Stimulated activated CD4-positive, alpha-beta T cell treated with anti-CD3 and anti-CD28 coated beads, TNF-alpha, amount 100 ng/mL, for 4 hours (primary cell): ENCODE measurements around the gene CHM.
"Not testable (repeated sequence)": the region's sequence is repeated elsewhere in the genome, so short reads cannot be mapped to it uniquely, and the experiment has no call there.

Experiments used
- DNase-seq, 3 experiments: peaks; one replicate each; pipeline ENCODE4 v3.0.0-alpha.2; 2020; ENCODE audit warnings: low read depth in 3 of 3

Gene CHM

DNA sequence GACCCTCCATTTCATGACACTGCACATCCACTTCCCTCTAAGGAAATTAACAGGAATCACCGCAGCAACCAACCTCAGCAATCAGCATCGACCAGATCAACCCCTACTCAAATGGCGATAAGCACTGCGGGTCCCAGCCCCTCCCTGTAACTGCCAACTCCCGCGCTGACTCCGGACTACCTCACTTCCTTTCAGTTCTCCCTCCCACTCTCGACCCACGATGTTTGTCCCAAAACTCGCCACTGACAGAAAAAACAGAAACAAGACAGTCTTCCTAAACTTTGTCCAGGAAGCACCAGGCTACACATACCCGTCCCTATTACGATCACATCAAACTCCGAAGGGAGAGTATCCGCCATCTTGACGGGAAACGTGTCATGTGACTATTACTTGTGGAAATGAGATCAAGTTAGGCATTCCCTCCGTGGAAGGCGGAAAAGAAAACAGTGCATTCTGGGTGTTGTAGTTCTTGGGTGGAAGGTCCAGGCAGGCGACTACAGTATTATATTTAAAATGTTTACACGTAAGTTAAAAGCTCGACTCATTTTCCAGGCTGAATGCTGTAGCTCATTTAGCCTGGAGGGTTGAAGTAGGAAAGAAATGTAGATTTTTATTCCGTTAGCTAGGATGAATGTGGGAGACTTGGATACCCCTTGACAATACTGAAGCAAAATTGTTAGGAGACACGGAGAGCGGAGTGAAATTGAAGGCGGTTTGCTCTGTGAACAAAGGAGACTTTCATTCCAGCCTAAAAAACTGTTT, at the start of gene CHM:
CHM (minus strand) TSS at position 385 of the 762 bp plus-strand sequence; CDS start at position 359, 26 bp downstream.
- peak; percentile 17 to 24 (median 24) for DNase-seq

GRCh38 chrX:86078650-86079049, 31.3 kb upstream of the CHM start:
- no peak for DNase-seq

GRCh38 chrX:86066998-86067397, 19.6 kb upstream of the CHM start:
- no peak for DNase-seq

DNA sequence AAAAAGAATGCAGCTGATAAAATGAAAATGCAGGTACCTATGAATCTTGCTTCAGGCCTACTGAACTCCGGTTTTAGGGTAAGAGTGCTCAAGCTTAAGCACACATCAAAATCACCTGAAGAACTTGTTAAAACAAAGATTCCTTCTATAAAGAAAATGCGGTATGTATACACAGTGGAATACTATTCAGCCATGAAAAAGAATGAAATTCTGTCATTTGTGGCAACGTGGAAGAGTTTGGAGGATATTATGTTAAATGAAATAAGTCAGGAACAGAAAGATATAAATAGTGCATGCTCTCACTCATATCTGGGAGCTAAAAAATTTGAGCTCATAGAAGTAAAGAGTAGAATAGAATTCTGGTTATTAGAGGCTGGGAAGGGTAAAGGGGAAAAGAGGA, 14.0 kb upstream of the CHM start:
- DNase-seq = no peak

DNA sequence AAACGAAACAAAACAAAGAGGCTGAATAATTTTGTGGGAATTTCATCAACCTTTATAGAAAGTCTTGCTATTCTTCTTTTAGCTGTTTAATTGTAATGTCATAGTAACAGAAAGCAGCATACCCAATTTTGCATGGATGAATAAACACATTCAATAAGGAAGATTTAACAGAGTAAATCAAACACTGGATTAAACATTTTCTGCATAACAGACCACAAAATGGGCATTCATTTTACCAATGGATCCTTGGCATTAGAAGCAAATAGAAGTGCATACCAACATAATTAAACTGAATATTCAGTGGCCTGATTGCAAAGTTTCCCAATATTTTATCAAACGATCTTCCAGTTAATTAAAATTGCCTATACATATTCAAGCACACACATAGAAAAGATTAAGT, 4.4 kb upstream of the CHM start:
- no peak for DNase-seq

DNA sequence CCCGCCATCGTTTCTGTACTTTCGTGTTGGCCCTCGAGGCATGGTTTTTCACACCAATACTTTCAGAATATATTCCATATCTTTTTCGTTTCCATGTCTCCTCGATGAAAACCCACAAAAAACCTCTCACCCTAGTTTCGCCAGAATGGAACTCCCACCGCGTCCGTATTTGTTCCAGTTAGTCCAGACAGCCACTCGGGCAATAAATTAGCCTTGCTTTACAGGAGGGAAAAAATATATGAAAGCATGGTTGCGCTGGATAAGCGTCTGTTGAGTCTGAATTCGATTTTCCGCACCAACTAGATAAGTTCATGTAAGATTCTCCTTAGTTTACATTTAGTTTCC, 550 bp upstream of the CHM start:
- no peak for DNase-seq

DNA sequence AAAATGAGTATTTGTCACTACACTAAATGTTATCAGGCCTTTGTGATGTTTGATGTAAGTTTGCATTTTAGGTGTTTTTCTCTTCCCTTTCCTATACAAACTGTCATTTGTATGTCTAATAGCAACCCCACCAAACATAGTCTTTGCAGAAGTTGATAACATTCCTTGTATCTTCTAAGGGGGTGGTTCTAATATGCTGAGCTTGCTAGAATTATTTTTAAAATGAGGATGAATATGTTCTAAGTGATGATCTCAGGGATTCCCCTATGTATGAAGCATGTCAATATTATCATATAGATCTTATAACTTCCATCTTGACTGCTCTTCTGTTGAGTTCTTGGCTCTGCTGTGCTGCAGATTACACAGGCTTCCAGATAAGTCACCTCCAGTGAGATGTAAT, 3.1 kb downstream of the CHM start:
- DNase-seq = no peak

GRCh38 chrX:86039625-86040568, 7.5 kb downstream of the CHM start:
- DNase-seq = no peak

DNA sequence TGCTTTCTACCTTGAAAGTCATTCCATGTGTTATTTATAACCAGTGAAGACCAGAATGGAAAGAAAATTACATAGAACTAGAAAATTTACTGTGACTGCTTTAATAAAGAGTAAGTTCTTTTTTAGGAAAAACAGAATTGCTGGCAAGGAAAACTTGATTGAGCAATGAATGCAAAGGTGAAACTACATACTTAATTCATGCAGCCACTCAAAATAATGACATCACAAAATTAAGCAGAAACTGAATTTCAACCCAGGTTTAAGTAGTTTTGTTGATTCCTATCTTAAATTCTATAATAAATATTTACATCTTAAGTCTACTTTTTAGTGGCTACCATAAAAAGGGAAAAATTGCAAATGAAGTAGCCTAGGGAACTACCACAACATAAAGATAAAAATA, 14.0 kb downstream of the CHM start:
- DNase-seq = no peak

DNA sequence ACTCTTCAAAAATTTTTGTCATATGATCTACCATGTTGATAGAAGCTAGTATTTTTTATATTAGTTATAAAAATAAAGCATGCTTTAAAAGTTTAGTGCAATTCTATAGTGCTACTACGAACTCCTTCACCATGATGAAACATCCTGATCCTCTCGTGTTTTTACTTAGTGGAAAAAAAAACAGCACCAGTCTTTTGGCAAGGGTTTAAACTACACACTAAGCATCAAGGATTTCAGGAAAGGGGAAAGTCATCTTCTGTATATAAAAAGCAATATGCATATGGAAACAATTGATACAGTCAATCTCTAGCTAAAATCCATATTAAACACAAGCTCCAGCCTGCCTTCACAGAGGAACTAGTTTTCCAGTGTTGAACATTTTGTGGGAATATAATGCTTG, 18.7 kb downstream of the CHM start:
- no peak for DNase-seq

- no peak for DNase-seq
Observed at GRCh38 chrX:86023811-86024210, 23.5 kb downstream of the CHM start.

- no peak for DNase-seq
Observed at GRCh38 chrX:86021652-86022289, 25.6 kb downstream of the CHM start.

DNA sequence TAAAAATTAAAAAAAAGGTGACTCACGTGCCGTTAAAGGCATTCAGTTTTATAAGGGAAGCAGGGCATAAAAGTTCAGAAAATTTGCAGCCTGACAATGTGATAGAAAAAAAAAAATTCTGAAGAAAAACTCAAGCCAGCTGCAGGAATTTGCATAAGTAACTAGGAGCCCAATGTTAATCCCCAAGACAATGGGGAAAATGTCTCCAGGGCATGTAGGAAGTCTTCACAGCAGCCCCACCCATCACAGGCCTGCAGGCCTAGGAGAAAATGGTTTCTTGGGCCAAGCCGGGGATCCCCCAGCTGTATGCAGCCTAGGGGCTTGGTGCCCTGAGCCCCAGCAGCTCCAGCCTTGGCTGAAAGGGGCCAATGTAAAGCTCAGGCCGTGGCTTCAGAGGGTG, 31.2 kb downstream of the CHM start:
- DNase-seq = no peak

GRCh38 chrX:86014959-86015358, 32.4 kb downstream of the CHM start:
- not testable (repeated sequence) for DNase-seq

DNA sequence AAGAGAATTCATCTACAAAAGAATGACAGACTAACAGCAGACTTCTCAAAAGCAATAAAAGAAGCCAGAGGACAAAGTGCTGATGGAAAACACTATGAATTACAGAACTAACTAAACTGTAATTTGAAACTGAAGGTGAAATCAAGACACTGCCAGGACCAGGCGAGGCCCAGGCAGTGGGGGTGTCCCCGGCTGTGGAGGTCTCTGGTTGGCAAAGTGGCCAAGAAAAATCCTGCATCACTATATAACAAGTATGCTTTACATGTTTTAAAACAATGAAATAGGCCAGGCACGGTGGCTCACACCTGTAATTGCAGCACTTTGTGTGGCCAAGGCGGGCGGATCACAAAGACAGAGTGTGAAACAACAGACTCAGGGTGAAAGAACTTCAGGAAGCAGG, 32.9 kb downstream of the CHM start:
- no peak for DNase-seq

DNA sequence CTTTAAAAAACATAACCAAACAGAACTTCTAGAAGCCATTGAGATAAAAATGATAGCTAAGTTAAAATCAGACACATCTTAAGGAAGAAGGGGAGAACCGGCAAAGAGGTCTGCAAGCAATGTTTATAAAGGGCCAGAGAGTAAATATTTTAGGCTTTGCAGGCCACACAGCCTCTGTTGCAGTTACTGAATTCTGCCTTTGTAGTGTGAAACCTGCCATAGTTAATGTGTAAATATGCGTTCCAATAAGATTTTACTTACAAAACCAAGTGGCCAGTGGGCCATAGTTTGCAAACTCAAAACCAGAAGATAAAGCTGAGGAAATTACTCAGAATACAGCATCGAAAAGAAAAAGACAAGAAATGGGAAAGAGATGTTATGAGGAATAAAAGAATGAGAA, 33.6 kb downstream of the CHM start:
- DNase-seq = no peak

DNA sequence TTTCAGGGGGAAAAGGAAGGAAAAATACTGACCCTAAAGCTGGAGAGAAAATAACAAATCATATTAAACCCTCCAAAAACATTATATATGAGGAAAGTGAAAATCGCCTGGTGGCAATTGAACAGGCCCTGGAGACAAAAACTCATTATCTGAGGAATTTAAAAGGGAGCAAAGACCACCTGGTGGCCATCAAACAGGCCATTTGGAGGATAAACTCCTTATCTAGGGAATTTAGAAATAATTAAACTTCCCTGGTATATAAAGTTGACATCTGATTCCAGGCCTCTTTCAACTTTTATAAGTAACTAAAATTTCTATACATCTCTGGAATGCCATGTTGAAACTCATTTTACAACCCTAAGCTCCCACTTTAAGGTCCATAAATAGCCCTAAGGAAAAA, 35.2 kb downstream of the CHM start:
- DNase-seq = no peak

- DNase-seq = not testable (repeated sequence)
Observed at GRCh38 chrX:86009803-86010202, 37.6 kb downstream of the CHM start.

DNA sequence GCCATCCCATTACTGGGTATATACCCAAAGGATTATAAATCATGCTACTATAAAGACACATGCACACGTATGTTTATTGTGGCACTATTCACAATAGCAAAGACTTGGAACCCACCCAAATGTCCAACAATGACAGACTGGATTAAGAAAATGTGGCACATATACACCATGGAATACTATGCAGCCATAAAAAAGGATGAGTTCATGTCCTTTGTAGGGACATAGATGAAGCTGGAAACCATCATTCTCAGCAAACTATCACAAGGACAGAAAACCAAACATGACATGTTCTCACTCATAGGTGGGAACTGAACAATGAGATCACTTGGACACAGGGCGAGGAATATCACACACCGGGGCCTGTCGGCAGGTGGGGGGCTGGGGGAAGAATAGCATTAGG, 39.5 kb downstream of the CHM start:
- not testable (repeated sequence) for DNase-seq

GRCh38 chrX:86002076-86002896, 45.1 kb downstream of the CHM start:
- no peak for DNase-seq

GRCh38 chrX:85998954-85999353, 48.4 kb downstream of the CHM start:
- DNase-seq = no peak

DNA sequence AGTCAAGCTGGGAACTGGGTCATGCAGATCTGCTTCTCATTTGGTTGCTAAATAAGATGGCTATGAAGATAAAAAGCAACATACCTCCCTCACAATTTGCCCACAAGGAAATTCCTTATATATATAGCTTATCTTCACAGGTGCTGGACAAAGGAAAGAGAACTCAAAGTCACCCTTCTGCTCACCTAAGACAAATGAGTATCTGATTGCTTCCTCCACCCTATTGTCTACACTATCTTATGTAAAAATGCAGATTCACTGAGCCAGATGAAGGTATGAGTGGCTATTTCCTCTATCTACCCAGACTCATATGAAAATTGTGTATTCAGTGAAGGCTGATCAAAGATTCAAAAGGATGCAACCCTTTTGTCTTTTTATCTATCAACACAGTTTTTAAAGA, 50.8 kb downstream of the CHM start:
- DNase-seq = no peak
